HG02759 (cell line): ENCODE measurements around the gene ADGRV1.

Experiments used
- ATAC-seq: cut with Tn5 transposase; IDR thresholded peaks from one replicate; pipeline ENCODE4 v1.9.1; 2021; ENCODE audit warnings: mild to moderate bottlenecking, moderate library complexity; ENCODE audit not compliant: unreplicated experiment

ADGRV1 gene

GRCh38 chr5:91177085-91177484 is 618.5 kb downstream of the ADGRV1 start:
- ATAC-seq: no peak

- no peak for ATAC-seq
Observed at GRCh38 chr5:91177639-91178038, 619.0 kb downstream of the ADGRV1 start.

- no peak for ATAC-seq
Observed at GRCh38 chr5:91178461-91178860, 619.9 kb downstream of the ADGRV1 start.

GRCh38 chr5:91179018-91179417 is 620.4 kb downstream of the ADGRV1 start:
- ATAC-seq: no peak

- no peak for ATAC-seq
Observed at GRCh38 chr5:91180506-91180905, 621.9 kb downstream of the ADGRV1 start.

- ATAC-seq: peak; percentile 80
Observed at GRCh38 chr5:91182763-91183162, 624.2 kb downstream of the ADGRV1 start.

- ATAC-seq: no peak
Observed at GRCh38 chr5:91183743-91184142, 625.1 kb downstream of the ADGRV1 start.

GRCh38 chr5:91186101-91186500 is 627.5 kb downstream of the ADGRV1 start:
- ATAC-seq: no peak

GRCh38 chr5:91187032-91187431 is 628.4 kb downstream of the ADGRV1 start:
- no peak for ATAC-seq

- no peak for ATAC-seq
Observed at GRCh38 chr5:91188755-91189154, 630.2 kb downstream of the ADGRV1 start.

- no peak for ATAC-seq
Observed at GRCh38 chr5:91189480-91190313, 631.1 kb downstream of the ADGRV1 start.

- ATAC-seq: no peak
Observed at GRCh38 chr5:91190314-91190690, 631.7 kb downstream of the ADGRV1 start.

GRCh38 chr5:91194824-91195381 is 636.3 kb downstream of the ADGRV1 start:
- ATAC-seq: no peak

GRCh38 chr5:91200692-91201091 is 642.1 kb downstream of the ADGRV1 start:
- ATAC-seq: no peak

GRCh38 chr5:91206103-91206502 is 647.5 kb downstream of the ADGRV1 start:
- no peak for ATAC-seq

GRCh38 chr5:91206734-91207133 is 648.1 kb downstream of the ADGRV1 start:
- ATAC-seq: no peak

- no peak for ATAC-seq
Observed at GRCh38 chr5:91207248-91207647, 648.7 kb downstream of the ADGRV1 start.

- no peak for ATAC-seq
Observed at GRCh38 chr5:91211997-91212713, 653.6 kb downstream of the ADGRV1 start.

GRCh38 chr5:91212714-91213092 is 654.1 kb downstream of the ADGRV1 start:
- no peak for ATAC-seq
